ENCODE measurements around the gene VEZT. TPM values are rescaled to one million over a fixed set of nuclear protein-coding genes. Genes with fewer than 3 reads are reported as not detected.
"Not testable (repeated sequence)": the region's sequence is repeated elsewhere in the genome, so short reads cannot be mapped to it uniquely, and the experiment has no call there.

VEZT gene
- total RNA-seq, 1 donor from 2014 or later: 73.0 TPM

DNA sequence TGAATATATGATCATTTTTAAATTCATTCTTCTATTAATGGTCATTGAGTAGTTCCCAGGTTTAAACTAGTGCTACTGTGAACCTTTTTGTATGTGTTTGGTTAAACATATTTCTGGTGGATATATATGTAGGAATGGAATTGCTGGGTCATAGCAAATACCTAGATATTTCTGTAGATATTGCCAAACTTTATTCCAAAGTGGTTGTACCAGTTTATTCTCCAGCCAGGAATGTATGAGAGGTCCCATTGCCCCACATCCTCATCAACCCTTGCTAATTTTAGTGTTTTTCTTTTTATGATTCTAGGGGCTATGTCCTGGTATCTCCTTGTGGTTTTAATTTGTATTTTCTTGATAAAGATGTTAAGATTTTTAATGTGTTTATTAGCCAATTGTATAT is 3.1 kb downstream of the VEZT start:
- DNase-seq (ENCODE audit: low read depth in 2 of 2): no peak

DNA sequence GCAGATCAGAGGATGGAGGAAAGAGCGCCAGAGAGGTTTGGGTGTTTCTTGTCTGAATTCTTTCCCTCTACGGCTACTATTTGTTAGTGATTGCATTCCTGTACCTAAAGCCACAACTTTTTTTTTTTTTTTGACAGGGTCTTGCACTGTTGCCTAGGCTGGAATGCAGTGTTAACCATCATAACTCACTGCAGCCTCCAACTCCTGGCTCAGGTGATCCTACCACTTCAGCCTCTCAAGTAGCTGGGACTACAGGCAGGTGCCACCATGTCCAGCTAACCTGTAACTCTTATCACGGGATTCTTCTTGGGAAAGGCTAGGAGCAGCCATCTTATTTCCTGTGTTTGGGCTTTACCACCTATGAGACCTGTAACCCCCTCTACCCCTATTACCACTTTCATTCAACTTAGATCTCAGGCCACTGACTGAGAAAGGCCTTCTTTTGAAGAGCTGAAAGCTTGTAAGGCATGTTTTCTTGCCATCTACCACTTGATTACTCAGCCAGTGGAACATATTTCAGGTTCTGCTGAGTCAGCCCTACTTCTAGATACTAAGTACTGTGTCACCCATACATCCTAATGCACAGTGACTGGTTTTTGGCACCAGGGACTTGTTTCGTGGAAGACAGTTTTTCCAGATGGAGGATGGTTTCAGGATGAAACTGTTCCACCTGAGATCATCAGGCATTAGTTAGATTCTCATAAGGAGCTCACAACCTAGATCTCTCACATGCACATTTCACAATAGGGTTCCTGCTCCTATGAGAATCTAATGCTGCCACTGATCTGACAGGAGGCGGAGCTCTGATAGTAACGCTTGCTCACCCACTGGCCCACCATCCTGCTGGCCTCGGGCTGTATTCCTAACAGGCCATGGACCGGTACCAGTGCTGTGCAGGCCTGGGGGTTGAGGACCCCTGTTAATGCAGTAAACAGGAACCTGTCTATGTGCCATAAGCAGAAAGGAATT is 6.9 kb downstream of the VEZT start:
- no peak for DNase-seq (ENCODE audit: low read depth in 2 of 2)

DNA sequence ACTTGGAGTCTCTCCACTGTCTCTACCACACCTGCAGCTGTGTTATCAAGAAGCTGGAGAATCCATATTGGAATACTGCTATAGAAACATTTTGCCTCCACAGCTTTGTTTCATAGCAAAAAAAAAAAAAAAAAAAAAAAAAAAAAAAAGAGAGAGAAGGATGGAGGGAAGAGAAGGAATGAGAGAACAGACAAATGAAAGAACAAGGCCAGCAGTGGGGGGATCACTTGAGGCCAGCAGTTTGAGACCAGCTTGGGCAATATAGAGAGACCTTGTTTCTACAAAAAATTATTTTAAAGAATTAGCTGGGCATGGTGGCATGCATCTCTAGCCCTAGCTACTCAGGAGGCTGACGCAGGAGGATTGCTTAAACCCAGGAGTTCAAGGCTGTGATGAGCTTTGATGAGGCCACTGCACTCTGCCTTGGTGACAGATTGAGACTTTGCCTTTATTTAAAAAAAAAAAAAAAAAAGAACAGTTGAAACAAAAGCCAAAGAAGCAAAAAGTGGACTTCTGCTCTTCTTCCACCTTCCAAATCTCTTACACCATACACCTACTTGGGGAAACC is 8.1 kb downstream of the VEZT start:
- DNase-seq (ENCODE audit: low read depth in 2 of 2): no peak

DNA sequence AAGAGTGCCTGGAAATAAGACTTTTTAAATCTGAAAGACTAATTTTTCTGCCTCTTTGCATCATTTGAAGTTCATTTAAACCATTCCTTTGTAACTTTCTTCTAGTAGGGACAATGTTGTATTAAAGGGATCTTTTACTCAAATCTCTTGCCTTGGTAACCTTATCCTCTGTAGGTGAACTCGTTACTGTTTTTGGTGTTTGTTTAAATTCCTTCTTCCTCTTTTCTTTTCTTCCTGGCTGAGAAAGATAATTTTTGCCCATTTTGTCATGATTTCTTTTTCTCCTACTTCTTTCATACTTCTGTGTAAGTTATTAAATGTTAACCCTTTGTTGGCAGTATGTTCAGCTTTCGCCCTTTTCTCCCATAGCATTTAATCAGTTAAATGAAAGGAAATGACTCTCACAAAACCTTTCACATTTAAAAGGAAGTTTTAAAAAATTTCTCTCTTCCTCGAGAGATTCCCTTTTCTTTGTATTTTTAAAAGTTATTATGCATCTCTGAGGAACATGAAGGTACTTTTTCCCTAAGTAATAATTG is 10.3 kb downstream of the VEZT start:
- DNase-seq (ENCODE audit: low read depth in 2 of 2): no peak

DNA sequence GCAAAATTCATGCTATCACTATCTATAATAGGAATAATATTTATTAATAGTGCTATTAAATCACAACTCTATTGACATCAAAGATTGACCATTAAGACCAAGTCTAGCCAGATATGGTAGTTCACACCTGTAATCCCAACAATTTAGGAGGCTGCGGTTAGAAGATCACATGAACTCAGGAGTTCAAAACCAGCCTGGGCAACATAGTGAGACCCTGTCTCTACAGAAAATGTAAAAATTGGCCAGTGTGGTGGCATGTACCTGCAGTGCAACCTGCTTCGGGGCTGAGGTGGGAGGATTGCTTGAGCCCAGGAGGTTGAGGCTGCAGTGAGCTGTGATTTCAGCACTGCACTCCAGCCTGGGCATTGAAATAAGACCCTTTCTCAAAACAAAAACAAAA is 11.0 kb downstream of the VEZT start:
- no peak for DNase-seq (ENCODE audit: low read depth in 2 of 2)

DNA sequence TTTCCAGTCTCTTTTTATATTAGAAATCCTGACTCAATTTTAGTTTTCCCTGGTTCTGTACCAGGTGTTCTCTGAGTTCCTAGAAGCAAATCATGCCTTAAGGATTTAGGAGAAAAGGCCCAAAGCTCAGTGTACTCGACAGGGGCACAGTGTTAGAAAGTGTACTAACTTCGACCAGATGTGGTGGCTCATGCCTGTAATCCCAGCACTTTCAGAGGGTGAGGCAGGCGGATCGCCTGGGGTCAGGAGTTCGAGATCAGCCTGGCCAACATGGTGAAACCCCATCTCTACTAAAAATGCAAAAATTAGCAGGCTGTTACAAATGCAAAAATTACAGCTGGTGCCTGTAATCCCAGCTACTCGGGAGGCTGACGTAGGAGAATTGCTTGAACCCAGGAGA is 12.0 kb downstream of the VEZT start:
- no peak for DNase-seq (ENCODE audit: low read depth in 2 of 2)

DNA sequence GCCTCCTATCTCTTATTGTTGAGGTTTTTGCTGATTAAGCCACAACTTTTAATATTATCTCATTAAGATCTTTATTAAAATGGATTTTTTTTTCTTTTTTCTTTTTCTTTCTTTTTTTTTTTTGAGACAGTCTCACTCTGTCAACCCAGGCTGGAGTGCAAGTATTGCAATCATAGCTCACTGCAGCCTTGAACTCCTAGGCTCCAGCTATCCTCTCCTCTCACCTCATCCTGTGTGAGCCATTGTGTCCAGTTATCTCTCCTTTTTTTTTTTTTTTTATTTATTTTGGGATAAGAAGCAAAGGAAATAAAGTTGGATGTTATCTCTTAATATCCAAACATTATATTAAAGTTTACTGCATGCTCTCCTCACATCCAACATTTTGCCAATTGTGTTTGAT is 12.7 kb downstream of the VEZT start:
- DNase-seq (ENCODE audit: low read depth in 2 of 2): no peak

DNA sequence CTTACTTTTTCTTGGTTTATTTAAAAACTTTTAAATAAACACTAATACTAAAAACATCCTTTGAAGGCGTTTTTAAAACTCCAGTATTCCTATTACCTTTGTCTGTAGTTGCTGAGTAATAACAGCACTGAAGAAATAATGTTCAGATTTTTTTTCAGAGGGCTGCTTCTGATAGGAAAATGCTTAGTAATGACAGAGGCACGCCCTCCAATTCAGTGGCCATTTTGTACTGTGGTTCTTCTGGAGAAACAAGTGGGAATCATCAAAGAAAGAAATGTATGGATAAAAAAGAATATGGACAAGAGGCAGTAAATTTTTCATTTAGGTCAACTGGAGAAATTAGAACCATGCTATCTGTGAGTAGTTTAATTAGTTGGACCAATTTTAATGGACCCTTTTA is 13.6 kb downstream of the VEZT start:
- DNase-seq (ENCODE audit: low read depth in 2 of 2): peak; percentile 80

DNA sequence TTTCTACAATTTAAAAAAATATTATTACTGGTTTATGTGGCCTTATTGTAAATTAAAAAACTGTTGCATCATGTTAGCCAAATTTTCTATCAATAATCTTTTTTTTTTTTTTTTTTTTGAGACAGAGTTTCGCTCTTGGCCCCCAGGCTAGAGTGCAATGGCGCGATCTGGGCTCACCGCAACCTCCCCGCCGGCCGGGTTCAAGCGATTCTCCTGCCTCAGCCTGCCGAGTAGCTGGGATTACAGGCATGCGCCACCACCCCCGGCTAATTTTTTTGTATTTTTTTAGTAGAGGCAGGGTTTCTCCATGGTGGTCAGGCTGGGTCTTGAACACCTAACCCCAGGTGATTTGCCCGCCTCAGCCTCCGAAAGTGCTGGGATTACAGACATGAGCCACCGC is 16.6 kb downstream of the VEZT start:
- not testable (repeated sequence) for DNase-seq (ENCODE audit: low read depth in 2 of 2)

DNA sequence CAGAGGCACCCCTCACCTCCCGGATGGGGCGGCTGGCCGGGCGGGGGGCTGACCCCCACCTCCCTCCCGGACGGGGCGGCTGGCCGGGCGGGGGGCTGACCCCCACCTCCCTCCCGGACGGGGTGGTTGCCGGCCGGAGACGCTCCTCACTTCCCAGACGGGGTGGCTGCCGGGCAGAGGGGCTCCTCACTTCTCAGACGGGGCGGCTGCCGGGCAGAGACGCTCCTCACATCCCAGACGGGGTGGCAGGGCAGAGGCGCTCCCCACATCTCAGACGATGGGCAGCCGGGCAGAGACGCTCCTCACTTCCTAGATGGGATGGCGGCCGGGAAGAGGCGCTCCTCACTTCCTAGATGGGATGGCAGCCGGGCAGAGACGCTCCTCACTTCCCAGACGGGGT is 18.0 kb downstream of the VEZT start:
- DNase-seq (ENCODE audit: low read depth in 2 of 2): not testable (repeated sequence)

DNA sequence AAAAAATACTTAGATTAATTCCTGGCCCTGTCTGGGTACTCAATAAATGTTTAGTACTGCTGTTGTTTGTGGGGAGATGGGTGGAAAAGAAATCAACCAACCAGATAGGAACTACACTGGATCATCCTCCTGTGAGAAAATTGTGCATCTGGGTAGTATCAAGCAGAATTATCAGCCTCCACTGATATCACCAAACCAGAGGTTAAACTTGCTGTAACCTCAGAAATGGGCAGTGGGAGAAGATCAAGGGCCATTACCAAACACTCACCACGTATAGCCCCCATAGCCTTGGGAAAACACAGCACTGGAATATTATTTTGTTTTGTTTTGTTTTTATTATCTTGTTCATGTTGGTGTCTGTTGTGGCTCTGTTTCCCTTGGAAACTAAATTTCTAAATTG is 19.7 kb downstream of the VEZT start:
- no peak for DNase-seq (ENCODE audit: low read depth in 2 of 2)

DNA sequence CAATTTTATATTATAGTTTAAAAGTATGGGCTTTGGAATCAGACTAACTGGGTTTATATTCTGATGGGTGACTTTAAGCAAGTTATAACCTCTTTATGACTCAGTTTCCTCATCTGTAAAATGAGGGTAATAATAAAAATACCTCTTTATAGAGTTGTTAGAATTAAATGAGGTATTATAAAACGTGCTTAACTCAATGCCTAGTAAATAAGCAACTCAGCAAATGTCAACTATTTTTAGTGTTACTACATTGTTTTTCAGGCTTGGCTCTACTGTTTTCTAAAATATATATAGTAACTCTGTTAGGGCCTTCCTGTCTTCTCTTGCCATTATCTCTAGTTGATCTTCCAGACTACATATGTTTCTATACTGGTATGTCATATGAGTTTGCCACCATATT is 20.5 kb downstream of the VEZT start:
- no peak for DNase-seq (ENCODE audit: low read depth in 2 of 2)

DNA sequence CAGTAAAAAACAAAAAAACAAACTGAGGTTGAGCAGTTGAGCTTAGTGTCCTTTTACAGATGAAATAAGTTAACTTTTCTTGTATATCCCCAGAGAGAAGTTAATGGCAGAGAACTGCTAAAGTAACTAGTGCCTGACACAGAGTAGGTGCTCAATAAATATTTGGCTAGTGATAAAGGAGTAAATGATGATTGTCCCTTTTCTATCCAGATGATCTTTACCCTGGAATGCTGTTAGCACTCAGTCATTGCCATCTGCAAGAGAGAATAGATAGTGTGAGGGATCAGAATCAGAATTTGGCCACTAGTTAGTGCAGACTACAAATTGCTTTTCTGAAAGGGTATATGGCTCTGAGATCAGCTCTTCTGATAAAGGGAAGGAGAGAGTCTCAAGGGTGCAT is 21.6 kb downstream of the VEZT start:
- no peak for DNase-seq (ENCODE audit: low read depth in 2 of 2)

DNA sequence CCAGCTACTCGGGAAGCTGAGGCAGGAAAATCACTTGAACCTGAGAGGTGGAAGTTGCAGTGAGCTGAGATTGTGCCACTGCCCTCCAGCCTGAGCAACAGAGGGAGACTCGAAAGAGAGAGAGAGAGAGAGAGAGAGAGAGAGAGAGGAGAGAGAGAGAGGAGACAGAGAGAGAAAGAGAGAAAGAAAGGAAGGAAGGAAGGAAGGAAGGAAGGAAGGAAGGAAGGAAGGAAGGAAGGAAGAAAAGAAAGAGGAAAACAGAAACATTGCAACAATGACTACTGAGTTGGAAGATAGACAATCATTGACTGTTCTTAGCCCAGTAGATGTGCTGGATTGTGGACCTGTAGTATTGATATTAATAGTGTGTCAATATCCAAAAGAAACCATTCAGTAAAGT is 22.2 kb downstream of the VEZT start:
- DNase-seq (ENCODE audit: low read depth in 2 of 2): not testable (repeated sequence)

DNA sequence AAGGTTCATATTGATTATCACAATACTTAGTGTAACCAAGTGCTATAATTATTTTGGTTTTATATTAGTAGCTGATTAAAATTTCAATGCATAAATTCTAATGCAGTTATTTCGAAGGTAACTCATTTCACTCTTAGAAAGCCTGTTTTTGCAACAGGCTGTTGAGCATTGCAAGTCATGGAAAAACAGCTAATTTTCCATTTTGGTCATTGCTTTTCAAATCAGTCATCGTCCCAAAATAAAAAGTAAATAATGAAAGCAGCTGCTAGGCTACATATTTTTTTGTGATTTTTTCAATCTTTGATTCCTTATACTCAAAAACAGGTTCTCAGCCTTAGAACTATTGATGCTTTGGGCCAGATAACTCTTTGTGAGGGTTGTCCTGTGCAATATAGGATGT is 22.9 kb downstream of the VEZT start:
- DNase-seq (ENCODE audit: low read depth in 2 of 2): peak in 1 of 2 donors; percentile 60

DNA sequence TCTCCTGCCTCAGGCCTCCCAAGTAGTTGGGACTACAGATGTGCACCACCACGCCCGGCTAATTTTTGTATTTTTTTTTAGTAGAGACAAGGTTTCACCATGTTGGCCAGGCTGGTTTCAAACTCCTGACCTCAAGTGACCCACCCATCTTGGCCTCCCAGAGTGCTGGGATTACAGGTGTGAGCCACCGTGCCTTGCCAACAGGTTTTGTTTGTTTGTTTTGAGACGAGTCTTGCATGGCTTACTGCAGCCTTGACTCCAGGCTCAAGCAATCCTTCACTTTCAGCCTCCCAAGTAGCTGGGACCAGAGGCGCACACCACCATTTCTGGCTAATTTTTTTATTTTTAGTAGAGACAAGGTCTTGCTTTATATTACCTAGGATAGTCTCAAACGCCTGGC is 23.5 kb downstream of the VEZT start:
- DNase-seq (ENCODE audit: low read depth in 2 of 2): not testable (repeated sequence)

DNA sequence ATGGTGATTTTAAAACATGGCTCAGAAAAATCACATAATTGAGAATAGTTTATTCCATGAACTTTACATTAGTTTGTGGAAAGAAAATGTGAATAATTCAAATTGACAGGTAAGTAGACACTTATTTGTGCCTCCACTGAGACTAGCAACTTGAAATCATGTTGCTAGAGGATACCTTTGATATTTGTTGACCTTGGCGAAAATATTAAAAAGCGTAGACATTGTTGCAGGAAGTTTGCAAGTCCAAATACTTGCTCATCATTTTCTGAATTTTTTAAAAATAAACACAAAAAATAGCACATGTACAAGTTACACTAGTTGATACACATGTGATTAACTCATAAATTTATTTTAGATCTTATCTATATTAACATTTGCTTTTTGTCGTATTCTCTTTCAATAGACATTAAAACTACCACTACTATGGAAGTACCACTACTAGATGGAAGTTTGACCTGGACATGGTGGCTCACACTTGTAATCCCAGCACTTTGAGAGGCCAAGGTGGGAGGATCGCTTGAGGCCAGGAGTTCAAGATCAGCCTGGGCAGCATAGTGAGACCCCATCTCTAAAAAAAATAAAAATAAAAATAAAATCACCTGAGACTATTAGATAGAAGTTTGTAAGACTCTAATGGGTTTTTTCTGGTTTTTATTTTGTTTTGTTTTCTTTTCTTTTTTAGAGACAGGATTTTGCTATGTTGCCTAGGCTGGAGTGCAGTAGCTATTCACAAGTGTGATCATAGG is 24.3 kb downstream of the VEZT start:
- DNase-seq (ENCODE audit: low read depth in 2 of 2): peak in 1 of 2 donors; percentile 64

DNA sequence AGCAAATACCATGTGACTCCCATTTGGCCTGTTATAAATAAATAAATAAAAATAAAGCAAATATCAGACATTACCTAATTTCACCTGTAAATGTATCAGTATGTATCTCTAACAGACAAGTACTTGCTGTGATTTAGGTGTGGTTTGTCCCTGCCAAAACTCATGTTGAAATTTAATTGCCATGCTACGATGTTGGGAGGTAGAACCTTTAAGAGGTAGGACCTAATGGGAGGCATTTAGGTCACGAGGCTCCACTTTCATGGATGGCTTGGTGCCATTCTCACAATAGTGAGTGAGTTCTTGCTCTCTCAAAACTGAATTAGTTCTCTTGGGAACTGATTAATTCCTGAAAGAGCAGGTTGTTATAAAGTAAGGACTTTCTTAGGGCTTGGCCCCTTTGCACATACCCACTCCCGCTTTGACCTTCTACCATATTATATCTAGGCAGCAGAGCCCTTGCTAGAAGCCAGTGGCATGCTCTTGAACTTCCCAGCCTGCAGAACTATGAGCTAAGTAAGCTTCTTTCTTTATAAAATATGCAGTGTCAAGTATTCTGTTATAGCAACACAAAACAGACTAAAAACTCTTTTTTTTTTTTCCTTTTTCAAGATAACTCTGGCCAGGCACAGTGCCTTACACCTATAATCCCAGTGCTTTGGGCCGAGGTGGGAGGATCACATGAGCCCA is 26.0 kb downstream of the VEZT start:
- no peak for DNase-seq (ENCODE audit: low read depth in 2 of 2)

DNA sequence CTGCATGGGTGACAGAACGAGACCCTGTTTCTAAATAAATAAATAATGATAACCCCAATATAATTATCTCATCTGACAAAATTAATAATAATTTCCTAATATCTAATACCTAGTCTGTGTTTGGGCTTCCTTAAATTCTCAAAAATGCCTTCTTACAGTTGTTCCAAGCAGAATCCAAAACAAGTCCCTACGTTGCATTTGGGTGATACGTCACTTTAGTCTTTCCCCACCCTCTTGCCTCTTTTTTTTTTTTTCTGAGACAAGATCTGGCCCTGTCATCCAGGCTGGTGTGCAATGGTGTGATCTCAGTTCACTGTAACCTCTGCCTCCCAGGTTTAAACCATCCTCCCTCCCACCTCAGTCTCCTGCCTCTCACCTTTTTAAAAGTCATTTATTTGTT is 26.7 kb downstream of the VEZT start:
- no peak for DNase-seq (ENCODE audit: low read depth in 2 of 2)

DNA sequence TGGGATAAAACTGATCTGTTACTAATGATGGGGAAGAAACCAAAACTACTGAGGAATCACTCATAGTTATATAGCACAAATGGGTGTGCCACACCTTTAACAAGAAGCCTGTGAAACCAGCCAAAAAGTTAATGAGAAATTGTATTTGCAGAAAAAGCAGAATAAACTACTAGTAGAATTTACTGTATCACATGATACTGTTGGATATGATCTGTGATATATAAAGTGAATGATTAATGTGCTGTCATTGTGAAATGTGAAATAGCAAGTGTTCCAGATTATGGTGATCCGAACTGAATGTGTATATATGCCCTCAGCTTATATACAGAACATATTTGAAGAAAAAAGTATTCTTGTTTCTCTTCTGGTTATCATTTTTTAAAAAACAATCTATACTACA is 30.5 kb downstream of the VEZT start:
- DNase-seq (ENCODE audit: low read depth in 2 of 2): no peak

DNA sequence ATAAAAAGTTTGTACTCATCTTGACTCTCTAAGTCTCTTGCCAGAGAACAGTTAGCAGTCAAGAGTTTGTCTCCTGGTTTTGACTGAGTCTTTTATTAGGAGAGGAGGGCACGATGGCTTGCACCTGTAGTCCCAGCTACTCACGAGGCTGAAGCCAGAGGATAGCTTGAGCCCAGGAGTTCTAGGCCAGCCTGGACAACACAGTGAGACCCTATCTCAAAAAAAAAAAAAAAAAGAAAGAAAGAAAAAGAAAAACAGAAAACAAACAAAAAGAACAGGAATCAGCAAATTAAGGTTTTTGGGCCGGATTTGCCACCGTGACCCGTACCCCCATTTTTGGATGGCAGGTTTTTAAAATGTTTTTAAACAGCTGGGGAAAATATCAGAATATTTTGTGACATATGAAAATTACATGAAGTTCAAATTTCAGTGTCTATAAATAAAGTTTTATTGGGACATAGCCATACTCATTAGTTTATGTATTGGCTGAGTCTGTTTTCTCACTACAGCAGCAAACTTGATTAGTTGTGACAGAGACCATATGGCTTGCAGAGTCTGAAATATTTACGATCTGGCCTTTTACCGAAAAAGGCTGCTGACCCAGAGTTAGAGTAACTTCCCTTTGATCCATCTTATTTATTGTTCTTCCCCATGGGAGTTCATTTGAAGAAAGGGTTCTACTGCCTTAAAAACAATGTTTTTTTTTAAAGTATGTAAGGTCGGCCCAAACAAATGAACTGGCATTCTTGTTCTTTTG is 31.2 kb downstream of the VEZT start:
- no peak for DNase-seq (ENCODE audit: low read depth in 2 of 2)
